MCF 10A (cell line): ENCODE measurements around the gene GPBP1. TPM values are rescaled to one million over a fixed set of nuclear protein-coding genes. Genes with fewer than 3 reads are reported as not detected.
A peak's percentile ranks its signal among the peaks of the same experiment; 100 is the strongest.

ENCODE experiments used
- BruUV-seq: library from RNA; stranded (reverse); fragments of 400-500 nt; replicated peaks from 2 replicates; lab custom pipeline; 2021; lab: Mats Ljungman, UMichigan
- CTCF ChIA-PET: fragments of 300-600 bp; sonication (Branson Sonifier 250); formaldehyde crosslinking; extraction: SDS; loops from one replicate; lab custom pipeline; 2021; ENCODE audit warnings: antibody characterized with exemption, inconsistent platforms; lab: Yijun Ruan, JAX
- POLR2A ChIA-PET: fragments of 300-600, 350-650 bp; sonication (Branson Sonifier 250); formaldehyde crosslinking; extraction: SDS; loops from one replicate; lab custom pipeline; 2020; ENCODE audit warnings: antibody characterized with exemption, inconsistent platforms; lab: Yijun Ruan, JAX
- DNase-seq: peaks from one replicate; pipeline ENCODE4 v3.0.0-alpha.2; 2018; ENCODE audit not compliant: unreplicated experiment
- H3K27ac Mint-ChIP-seq: one replicate; pipeline ENCODE4 v1.8.0; 2022; ENCODE audit warnings: mild to moderate bottlenecking, low read depth, mixed read lengths; ENCODE audit not compliant: unreplicated experiment
- H3K27me3 Mint-ChIP-seq: one replicate; pipeline ENCODE4 v1.8.0; 2022; ENCODE audit warnings: mixed read lengths; ENCODE audit not compliant: insufficient read depth, unreplicated experiment
- H3K36me3 Mint-ChIP-seq: one replicate; pipeline ENCODE4 v1.8.0; 2022; ENCODE audit warnings: mild to moderate bottlenecking, moderate library complexity, mixed read lengths; ENCODE audit not compliant: insufficient read depth, unreplicated experiment
- H3K4me1 Mint-ChIP-seq: one replicate; pipeline ENCODE4 v1.8.0; 2022; ENCODE audit warnings: mixed read lengths; ENCODE audit not compliant: insufficient read depth, unreplicated experiment
- H3K4me3 Mint-ChIP-seq: one replicate; pipeline ENCODE4 v1.8.0; 2022; ENCODE audit warnings: mild to moderate bottlenecking, moderate library complexity, mixed read lengths; ENCODE audit not compliant: unreplicated experiment
- H3K9me3 Mint-ChIP-seq: one replicate; pipeline ENCODE4 v1.8.0; 2022; ENCODE audit warnings: mixed read lengths; ENCODE audit not compliant: unreplicated experiment
- CTCF ChIP-seq: fragments of 200-600 bp; IDR thresholded peaks from one replicate; pipeline ENCODE4 v1.8.0; 2022; ENCODE audit warnings: antibody characterized with exemption, mild to moderate bottlenecking; ENCODE audit not compliant: unreplicated experiment
- intact Hi-C: fragments of 100-400 bp; cut with micrococcal nuclease; formaldehyde crosslinking; loops from 2 replicates; pipeline ENCODE4 v1.14.1; 2022
- total RNA-seq: library from RNA; stranded (reverse); gene quantifications from 2 replicates; pipeline ENCODE4 v1.2.3, GENCODE V29; 2022

The GPBP1 gene
- total RNA-seq, 1 experiment from 2014 or later = 63.6 TPM

GRCh38 chr5:57221049-57221568, 47.2 kb downstream of the GPBP1 start:
- peak; percentile 81 for TF ChIP-seq CTCF
- Mint-ChIP-seq H3K9me3 (no peaks in the 10 kb centered on the region), H3K27me3 (no peaks in the 10 kb centered on the region), H3K27ac (peak overlapping the region; percentile 42), H3K4me3 (no peak overlapping the region), H3K36me3 (peaks cover 59% of the 10 kb centered on the region), H3K4me1 (peaks cover 15% of the 10 kb centered on the region)
- DNase-seq = peak; percentile 70
- no TSS peak for BruUV-seq
- intact Hi-C loops = loop anchor here (1.0 to 5.0 kb wide), 6 partner anchors 83 to 949 kb away; partner anchors contain the start of genes MIER3 and SETD9
- CTCF ChIA-PET = interaction anchor here (1.9 kb wide), 1 partner anchor 321 kb away, joined by 19 read pairs; no protein-coding TSS in a partner anchor
- POLR2A ChIA-PET = interaction anchor here (0.8 kb wide), 1 partner anchor 311 kb away, joined by 3 read pairs; no protein-coding TSS in a partner anchor

GRCh38 chr5:57225553-57225952, 51.7 kb downstream of the GPBP1 start:
- Mint-ChIP-seq H3K4me3 (no peak overlapping the region), H3K27me3 (no peaks in the 10 kb centered on the region), H3K4me1 (peaks cover 10% of the 10 kb centered on the region), H3K27ac (no peak overlapping the region), H3K9me3 (no peaks in the 10 kb centered on the region), H3K36me3 (peaks cover 49% of the 10 kb centered on the region)
- no TSS peak for BruUV-seq
- no peak for DNase-seq
- ChIA-PET CTCF (interaction anchor here (0.6 to 3.7 kb wide), 2 partner anchors 88 to 290 kb away, joined by 5 to 25 read pairs; no protein-coding TSS in a partner anchor), POLR2A (interaction anchor here (0.6 to 2.8 kb wide), 3 partner anchors 10 to 392 kb away, joined by 3 to 11 read pairs (median 4); partner anchors contain the start of gene GPBP1)
- TF ChIP-seq CTCF = no peak
- intact Hi-C loops = no loop called here

GRCh38 chr5:57229313-57229712, 55.5 kb downstream of the GPBP1 start:
- Mint-ChIP-seq H3K9me3 (peaks cover 12% of the 10 kb centered on the region), H3K4me3 (no peak overlapping the region), H3K27me3 (no peaks in the 10 kb centered on the region), H3K27ac (peak overlapping the region; percentile 6), H3K36me3 (peaks cover 63% of the 10 kb centered on the region), H3K4me1 (peaks cover 6% of the 10 kb centered on the region)
- POLR2A ChIA-PET = interaction anchor here (0.6 to 1.2 kb wide), 3 partner anchors 10 to 54 kb away, joined by 3 to 4 read pairs (median 3); no protein-coding TSS in a partner anchor
- no peak for TF ChIP-seq CTCF
- CTCF ChIA-PET = interaction anchor here (1.0 kb wide), 1 partner anchor 54 kb away, joined by 3 read pairs; no protein-coding TSS in a partner anchor
- intact Hi-C loops = no loop called here
- no peak for DNase-seq
- no TSS peak for BruUV-seq

- Mint-ChIP-seq H3K27ac (peak overlapping the region; percentile 77), H3K27me3 (no peaks in the 10 kb centered on the region), H3K4me3 (no peak overlapping the region), H3K36me3 (peaks cover 62% of the 10 kb centered on the region), H3K4me1 (peaks cover 6% of the 10 kb centered on the region), H3K9me3 (peaks cover 12% of the 10 kb centered on the region)
- DNase-seq = no peak
- ChIA-PET POLR2A (interaction anchor here (0.7 to 1.7 kb wide), 2 partner anchors 15 to 320 kb away, joined by 3 to 5 read pairs; no protein-coding TSS in a partner anchor), CTCF (interaction anchor here (0.6 to 1.4 kb wide), 6 partner anchors 11 to 656 kb away, joined by 3 to 5 read pairs (median 4); no protein-coding TSS in a partner anchor)
- BruUV-seq = no TSS peak
- no peak for TF ChIP-seq CTCF
- intact Hi-C loops = no loop called here
Measured at GRCh38 chr5:57231607-57232006, 57.7 kb downstream of the GPBP1 start.
